Caki2 (cell line): ENCODE results near the gene SIAH3. TPM values are rescaled to one million over a fixed set of nuclear protein-coding genes. Genes with fewer than 3 reads are reported as not detected.
"Not testable (repeated sequence)": the region's sequence is repeated elsewhere in the genome, so short reads cannot be mapped to it uniquely, and the experiment has no call there.

Experiments used
- DNase-seq: peaks from one replicate; pipeline ENCODE4 v3.0.0-alpha.2; 2015; ENCODE audit warnings: low read depth
- in situ Hi-C: cut with HindIII; loops from 2 replicates; pipeline ENCODE4 v1.10.0; 2016; ENCODE audit warnings: low sequenced_read_pairs, low pct_unique_long_range_greater_than_20kb, mixed read lengths
- total RNA-seq: library from RNA; depleted of rRNA; stranded (reverse); fragments of >200 nt; shearing (Covaris generic); gene quantifications from 2 replicates; pipeline ENCODE4 v1.2.3, GENCODE V29; 2014; ENCODE audit warnings: low replicate concordance; rRNA removed

Gene SIAH3, protein sequence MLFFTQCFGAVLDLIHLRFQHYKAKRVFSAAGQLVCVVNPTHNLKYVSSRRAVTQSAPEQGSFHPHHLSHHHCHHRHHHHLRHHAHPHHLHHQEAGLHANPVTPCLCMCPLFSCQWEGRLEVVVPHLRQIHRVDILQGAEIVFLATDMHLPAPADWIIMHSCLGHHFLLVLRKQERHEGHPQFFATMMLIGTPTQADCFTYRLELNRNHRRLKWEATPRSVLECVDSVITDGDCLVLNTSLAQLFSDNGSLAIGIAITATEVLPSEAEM
- not detected in 2 replicates for total RNA-seq

DNA sequence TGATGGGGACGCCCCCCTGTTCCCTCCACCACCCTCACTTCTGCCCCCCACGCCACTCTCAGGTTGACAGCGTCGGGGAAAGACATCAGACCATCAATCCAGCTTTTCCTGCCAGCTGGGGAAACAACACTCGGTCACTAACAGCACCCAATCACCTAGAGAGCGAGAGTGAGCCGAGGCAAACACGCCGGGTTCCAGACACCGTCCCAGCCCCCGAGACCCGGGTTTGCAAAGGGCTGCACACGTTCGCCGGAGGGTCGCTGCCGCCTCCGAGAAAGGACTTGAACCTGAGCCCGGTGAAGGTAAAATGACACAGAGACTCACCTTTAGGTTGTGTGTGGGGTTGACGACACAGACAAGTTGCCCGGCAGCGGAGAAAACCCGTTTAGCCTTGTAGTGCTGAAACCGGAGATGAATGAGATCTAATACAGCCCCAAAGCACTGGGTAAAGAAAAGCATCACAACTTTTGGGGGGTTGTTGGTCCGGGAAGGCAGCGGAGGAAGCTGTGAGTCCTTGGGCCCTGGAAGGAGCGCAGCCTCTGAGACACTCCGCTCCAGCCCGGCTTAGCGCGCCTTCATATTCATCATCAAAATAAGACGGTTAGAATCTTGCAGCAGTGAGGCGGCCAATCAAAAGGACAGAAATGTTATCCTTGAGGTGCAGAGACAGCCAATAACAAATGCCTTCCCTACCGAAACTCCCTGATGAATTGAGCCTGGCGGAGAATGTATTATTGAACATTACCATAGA is at the start of gene SIAH3:
Gene SIAH3, minus strand, starts transcription at position 583 of the 751 bp plus-strand sequence. Its CDS starts 124 bp downstream, at position 459.
- in situ Hi-C loops = no loop called here
- no peak for DNase-seq

DNA sequence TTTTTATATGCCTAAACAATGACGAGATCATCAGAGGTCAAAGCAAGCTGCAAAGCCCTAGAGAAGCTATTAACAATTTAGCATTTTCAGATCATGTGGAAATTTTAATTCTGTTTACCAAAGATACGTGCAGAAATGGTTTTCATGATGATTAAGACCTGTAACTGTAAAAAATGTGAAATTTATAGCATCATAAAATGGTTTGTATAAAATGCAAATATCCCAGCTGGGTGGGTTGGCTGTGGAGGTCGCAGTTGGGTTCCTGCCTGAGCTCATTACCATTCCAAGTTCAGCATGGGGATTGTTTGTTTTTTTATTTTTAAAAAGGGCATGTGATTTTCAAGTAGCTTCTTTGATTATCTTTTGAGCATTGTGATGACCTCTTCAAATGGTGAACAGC is 47.9 kb upstream of the SIAH3 start:
- in situ Hi-C loops = no loop called here
- no peak for DNase-seq

DNA sequence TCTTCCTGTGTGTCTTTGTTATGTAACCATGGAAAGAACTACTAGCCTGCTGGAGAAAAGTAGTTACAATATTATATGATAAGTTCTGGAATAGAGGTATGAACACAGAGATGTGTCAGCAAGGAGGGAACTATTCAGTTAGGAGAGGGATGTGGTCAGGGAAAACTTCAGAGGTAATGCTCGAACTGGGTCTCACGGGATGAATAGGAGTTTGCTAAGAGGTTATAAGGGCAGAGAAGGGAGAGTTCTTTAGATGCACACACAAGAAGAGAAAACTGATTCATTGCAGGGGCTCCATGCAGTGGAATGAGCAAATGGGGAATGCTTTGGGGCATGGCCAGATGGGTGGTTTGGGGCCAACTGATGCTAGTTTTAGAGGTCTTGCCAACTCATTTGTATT is 46.0 kb upstream of the SIAH3 start:
- in situ Hi-C loops = no loop called here
- DNase-seq = no peak

DNA sequence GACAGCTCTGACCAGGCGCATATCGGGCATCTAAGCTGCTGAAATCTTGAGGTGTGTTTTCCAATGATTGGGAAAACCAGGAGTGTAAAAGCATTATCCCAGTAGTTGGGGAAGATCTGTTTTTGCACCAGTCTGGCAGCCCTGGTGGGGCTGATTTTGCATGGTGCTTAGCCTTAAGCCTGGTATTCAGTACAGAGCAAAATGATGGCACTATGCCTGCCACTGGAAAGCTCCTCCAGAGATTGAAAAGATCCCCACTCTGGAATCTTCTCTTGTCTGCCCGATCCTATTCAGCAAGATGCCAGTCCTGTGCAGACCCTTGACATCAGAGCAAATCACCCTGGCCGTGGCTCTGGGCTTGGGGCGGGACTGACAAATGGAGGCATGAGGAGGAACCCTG is 44.7 kb upstream of the SIAH3 start:
- no peak for DNase-seq
- in situ Hi-C loops = no loop called here

GRCh38 chr13:45895881-45896280 is 44.3 kb upstream of the SIAH3 start:
- no peak for DNase-seq
- in situ Hi-C loops = no loop called here

GRCh38 chr13:45892513-45892912 is 41.0 kb upstream of the SIAH3 start:
- in situ Hi-C loops = no loop called here
- no peak for DNase-seq

- DNase-seq = no peak
- in situ Hi-C loops = no loop called here
These were observed 38.2 kb upstream of the SIAH3 start for GRCh38 chr13:45889590-45890243.

GRCh38 chr13:45886466-45886865 is 34.9 kb upstream of the SIAH3 start:
- no peak for DNase-seq
- in situ Hi-C loops = no loop called here

DNA sequence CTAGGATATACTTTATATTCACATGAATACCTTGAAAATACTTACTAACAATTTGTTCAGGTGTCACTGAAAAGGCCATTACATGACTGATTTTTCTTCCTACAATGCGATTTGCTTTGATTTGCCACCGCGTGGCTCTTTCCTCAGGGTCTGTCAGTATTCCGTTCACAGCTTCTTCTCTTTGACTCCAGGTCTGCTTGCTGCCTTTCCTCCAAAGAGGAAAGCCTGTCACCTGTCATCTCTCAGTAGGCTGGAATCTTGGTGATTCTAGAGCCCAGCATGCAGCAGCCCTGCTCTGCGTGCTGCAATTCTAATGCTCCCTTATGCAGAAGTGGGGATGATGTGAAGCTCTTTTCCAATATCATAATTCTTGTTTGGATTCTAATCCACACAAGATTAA is 33.6 kb upstream of the SIAH3 start:
- DNase-seq = no peak
- in situ Hi-C loops = no loop called here

DNA sequence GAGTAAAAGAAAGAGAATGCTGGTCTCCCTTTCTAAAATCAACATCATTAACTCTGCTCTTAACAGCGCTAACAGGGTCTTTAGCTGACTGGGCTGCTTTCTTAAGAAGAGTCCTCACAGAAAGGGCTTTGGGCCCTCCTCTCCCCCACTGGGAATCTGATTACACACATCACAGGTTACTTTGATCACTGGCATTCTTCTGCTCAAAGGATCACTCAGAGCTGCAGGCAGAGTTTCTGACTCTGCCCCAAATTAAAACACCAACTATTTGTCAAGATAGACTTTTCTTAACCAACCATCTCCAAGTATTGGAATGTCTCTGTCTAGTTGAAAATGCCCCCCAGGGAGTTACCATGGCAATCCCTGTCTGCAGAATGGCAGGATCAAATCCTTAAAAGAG is 31.1 kb upstream of the SIAH3 start:
- no peak for DNase-seq
- in situ Hi-C loops = no loop called here

- in situ Hi-C loops = no loop called here
- no peak for DNase-seq
These were observed 29.8 kb upstream of the SIAH3 start for GRCh38 chr13:45881353-45881752.

DNA sequence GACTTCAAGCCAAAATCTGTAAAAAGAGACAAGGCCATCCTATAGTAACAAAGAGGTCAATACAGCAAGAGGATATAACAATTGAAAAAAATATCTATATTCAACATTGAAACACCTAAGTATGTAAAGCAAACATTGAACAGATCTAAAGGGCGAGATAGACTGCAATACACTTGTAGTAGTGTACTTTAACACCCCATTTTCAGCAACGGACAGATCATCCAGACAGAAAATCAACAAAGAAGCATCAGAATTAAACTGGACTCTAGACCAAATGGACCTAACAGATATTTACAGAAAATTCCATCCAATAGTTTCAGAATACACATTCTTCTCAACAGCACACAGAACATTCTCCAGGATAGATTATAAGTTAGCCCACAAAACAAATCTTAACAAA is 28.7 kb upstream of the SIAH3 start:
- DNase-seq = no peak
- in situ Hi-C loops = no loop called here

DNA sequence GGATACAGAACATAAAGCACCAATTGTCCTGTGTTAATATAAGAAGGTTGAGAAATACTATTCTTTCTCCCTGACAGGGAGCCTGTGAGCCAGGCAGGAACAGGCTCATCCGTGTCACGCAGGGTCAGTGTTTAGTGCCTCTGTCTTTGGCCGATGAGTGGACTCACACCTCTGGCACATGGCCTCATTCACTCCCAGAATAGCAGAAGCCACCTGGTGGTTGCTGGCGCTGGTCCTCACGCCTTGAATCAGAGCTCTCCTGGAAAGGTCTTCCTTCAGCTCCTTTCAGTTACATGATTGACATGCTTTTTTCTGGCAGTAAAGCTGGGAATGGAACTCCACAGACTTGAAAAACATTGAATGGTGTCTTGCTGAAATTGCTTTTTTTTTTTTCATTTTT is 28.1 kb upstream of the SIAH3 start:
- in situ Hi-C loops = no loop called here
- DNase-seq = no peak

- no peak for DNase-seq
- in situ Hi-C loops = no loop called here
These were observed 27.4 kb upstream of the SIAH3 start for GRCh38 chr13:45878966-45879365.

- no peak for DNase-seq
- in situ Hi-C loops = no loop called here
These were observed 25.2 kb upstream of the SIAH3 start for GRCh38 chr13:45876781-45877180.

DNA sequence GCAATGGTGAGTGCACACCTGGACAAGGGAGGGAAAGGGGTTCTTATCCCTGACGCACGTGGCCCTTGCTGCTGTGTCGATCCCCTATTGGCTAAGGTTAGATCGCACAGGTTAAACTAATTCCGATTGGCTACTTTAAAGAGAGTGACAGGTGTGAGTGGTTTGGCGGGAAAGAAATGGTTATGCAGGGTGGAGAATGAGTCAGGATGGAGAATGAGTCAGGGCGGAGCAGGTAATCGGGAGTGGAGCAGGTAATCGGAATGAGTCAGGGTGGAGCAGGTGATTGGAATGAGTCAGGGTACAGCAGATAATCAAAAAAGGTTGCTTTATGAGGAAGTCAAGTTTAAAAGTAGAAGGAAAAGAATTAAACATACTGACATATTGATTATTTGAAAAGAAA is 24.4 kb upstream of the SIAH3 start:
- in situ Hi-C loops = no loop called here
- no peak for DNase-seq

DNA sequence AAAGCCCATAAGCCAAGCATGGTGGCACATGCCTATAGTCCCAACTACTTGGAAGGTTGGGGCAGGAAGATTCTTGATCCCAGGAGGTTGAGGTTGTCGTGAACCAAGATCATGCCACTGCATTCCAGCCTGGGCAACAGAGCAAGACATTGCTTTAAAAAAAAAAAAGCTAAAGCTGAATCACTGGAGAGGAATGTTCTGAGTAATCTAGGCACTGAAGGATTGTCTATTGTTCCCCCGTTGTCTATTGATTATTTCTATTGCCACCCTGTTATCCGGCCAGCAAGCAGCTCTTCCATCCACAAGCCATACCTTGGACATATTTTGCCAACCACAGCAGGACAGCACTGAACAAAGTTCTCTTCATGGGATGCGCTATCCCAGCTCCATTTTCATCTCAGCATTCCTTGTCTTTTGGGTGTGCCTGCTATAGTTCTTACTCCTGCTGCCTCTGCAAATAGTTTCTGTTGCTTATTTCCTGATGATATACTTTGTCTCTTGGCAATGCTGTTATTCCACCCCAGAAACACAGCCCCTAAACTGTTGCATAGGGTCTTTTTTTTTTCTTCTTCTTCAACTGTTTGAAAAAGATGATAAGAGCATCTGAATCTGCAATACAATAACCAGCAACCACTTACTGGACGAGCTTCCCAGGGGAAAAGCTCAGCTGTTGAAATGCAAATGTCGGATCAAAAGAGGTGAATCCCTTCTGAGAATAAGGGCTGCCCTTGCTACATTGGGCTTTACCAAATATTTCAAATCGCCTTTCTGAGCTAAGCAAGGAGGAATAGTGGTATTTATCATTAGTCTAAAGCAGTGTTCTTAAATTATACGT is 22.2 kb upstream of the SIAH3 start:
- peak; percentile 68 for DNase-seq
- in situ Hi-C loops = no loop called here

- in situ Hi-C loops = no loop called here
- DNase-seq = no peak
These were observed 21.0 kb upstream of the SIAH3 start for GRCh38 chr13:45872566-45872965.

GRCh38 chr13:45871201-45871600 is 19.6 kb upstream of the SIAH3 start:
- DNase-seq, in situ Hi-C loops: not testable (repeated sequence)
